ENCODE results near the gene UQCC2.

- TF ChIP-seq, protein P1, sequence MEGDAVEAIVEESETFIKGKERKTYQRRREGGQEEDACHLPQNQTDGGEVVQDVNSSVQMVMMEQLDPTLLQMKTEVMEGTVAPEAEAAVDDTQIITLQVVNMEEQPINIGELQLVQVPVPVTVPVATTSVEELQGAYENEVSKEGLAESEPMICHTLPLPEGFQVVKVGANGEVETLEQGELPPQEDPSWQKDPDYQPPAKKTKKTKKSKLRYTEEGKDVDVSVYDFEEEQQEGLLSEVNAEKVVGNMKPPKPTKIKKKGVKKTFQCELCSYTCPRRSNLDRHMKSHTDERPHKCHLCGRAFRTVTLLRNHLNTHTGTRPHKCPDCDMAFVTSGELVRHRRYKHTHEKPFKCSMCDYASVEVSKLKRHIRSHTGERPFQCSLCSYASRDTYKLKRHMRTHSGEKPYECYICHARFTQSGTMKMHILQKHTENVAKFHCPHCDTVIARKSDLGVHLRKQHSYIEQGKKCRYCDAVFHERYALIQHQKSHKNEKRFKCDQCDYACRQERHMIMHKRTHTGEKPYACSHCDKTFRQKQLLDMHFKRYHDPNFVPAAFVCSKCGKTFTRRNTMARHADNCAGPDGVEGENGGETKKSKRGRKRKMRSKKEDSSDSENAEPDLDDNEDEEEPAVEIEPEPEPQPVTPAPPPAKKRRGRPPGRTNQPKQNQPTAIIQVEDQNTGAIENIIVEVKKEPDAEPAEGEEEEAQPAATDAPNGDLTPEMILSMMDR (IDR thresholded peaks at IDR 0.05; ENCODE audit: insufficient read depth, low read length): no peak
- TF ChIP-seq SPI1 (IDR thresholded peaks at IDR 0.05; ENCODE audit: borderline replicate concordance, low read depth) (no peak), POLR2AphosphoS5 (IDR thresholded peaks at IDR 0.05; ENCODE audit: low read depth) (no peak), GABPA (IDR thresholded peaks at IDR 0.05; ENCODE audit: low read depth) (no peak), REST (IDR thresholded peaks at IDR 0.05; ENCODE audit: insufficient replicate concordance, low read depth) (no peak)
Observed at GRCh38 chr6:33720998-33721397, 9.5 kb upstream of the UQCC2 start.

Data from HL-60 (cell line).